HepG2 (cell line): ENCODE results near the gene GRM5.

ENCODE experiments used
- BHLHE40 ChIP-seq: IDR thresholded peaks from 2 replicates; pipeline ENCODE4 v1.6.1; 2011; ENCODE audit warnings: low read length, improper control_type of control experiment
- BRCA1 ChIP-seq: sonication (generic); formaldehyde crosslinking; IDR thresholded peaks from 2 replicates; pipeline ENCODE4 v1.4.0; 2020; ENCODE audit warnings: missing genetic modification reagents
- CTCF ChIP-seq: sonication (generic); formaldehyde crosslinking; IDR thresholded peaks from 2 replicates; pipeline ENCODE4 v1.5.0; 2020; ENCODE audit warnings: mild to moderate bottlenecking, missing genetic modification reagents, moderate library complexity
- DMAP1 ChIP-seq: IDR thresholded peaks from 2 replicates; pipeline ENCODE4 v1.6.1; 2016
- MXD4 ChIP-seq: IDR thresholded peaks from 2 replicates; pipeline ENCODE4 v1.6.1; 2016; ENCODE audit warnings: mild to moderate bottlenecking, missing biosample characterization, missing genetic modification reagents
- RXRA ChIP-seq: sonication (generic); formaldehyde crosslinking; IDR thresholded peaks from 2 replicates; pipeline ENCODE4 v1.5.1; 2020; ENCODE audit warnings: missing genetic modification reagents
- SP1 ChIP-seq, 2 experiments: fragments of 450-650 bp in 1 of 2; sonication (generic) in 1 of 2; formaldehyde crosslinking in 1 of 2; IDR thresholded peaks; 2 replicates each; pipeline versions ENCODE4 v1.4.0 to v1.6.1; 2016 to 2020; ENCODE audit warnings: missing genetic modification reagents in 1 of 2
- SPEN ChIP-seq: sonication (generic); formaldehyde crosslinking; IDR thresholded peaks from 2 replicates; pipeline ENCODE4 v1.5.1; 2020; ENCODE audit warnings: low read depth, mild to moderate bottlenecking, missing genetic modification reagents
- ZBTB44 ChIP-seq: sonication (generic); formaldehyde crosslinking; IDR thresholded peaks from 2 replicates; pipeline ENCODE4 v1.4.0; 2020; ENCODE audit warnings: missing genetic modification reagents
- ZNF431 ChIP-seq: sonication (generic); formaldehyde crosslinking; IDR thresholded peaks from 2 replicates; pipeline ENCODE4 v1.9.0; 2022; ENCODE audit warnings: missing genetic modification reagents, low read depth, mild to moderate bottlenecking, borderline replicate concordance
- TF ChIP-seq, protein P1 (sequence below): IDR thresholded peaks from 2 replicates; pipeline ENCODE4 v1.6.1; 2016; ENCODE audit warnings: missing biosample characterization, missing genetic modification reagents, low read depth
- TF ChIP-seq, protein P2 (sequence below): sonication (generic); formaldehyde crosslinking; IDR thresholded peaks from 2 replicates; pipeline ENCODE4 v1.5.0; 2020; ENCODE audit warnings: mild to moderate bottlenecking, missing genetic modification reagents

- TF ChIP-seq SP1 (IDR thresholded peaks at IDR 0.05): no peak
- no peak for TF ChIP-seq SP1 (CRISPR knock-in tag; IDR thresholded peaks at IDR 0.05)
- TF ChIP-seq DMAP1 (CRISPR knock-in tag): no peak
- no peak for TF ChIP-seq CTCF (CRISPR knock-in tag)
- TF ChIP-seq, protein P1, sequence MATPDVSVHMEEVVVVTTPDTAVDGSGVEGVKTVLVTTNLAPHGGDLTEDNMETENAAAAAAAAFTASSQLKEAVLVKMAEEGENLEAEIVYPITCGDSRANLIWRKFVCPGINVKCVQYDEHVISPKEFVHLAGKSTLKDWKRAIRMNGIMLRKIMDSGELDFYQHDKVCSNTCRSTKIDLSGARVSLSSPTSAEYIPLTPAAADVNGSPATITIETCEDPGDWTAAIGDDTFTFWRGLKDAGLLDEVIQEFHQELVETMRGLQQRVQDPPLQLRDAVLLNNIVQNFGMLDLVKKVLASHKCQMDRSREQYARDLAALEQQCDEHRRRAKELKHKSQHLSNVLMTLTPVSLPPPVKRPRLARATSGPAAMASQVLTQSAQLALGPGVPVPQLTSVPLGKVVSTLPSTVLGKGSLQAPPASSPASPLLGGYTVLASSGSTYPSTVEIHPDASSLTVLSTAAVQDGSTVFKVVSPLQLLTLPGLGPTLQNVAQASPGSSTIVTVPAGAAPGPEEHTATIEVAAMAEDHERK: no peak
- TF ChIP-seq SPEN (CRISPR knock-in tag): no peak
- TF ChIP-seq ZNF431 (CRISPR knock-in tag): no peak
- no peak for TF ChIP-seq BRCA1 (CRISPR knock-in tag)
- TF ChIP-seq ZBTB44 (CRISPR knock-in tag): no peak
- TF ChIP-seq BHLHE40: no peak
- TF ChIP-seq RXRA (CRISPR knock-in tag): no peak
- TF ChIP-seq MXD4: no peak
- TF ChIP-seq, protein P2, sequence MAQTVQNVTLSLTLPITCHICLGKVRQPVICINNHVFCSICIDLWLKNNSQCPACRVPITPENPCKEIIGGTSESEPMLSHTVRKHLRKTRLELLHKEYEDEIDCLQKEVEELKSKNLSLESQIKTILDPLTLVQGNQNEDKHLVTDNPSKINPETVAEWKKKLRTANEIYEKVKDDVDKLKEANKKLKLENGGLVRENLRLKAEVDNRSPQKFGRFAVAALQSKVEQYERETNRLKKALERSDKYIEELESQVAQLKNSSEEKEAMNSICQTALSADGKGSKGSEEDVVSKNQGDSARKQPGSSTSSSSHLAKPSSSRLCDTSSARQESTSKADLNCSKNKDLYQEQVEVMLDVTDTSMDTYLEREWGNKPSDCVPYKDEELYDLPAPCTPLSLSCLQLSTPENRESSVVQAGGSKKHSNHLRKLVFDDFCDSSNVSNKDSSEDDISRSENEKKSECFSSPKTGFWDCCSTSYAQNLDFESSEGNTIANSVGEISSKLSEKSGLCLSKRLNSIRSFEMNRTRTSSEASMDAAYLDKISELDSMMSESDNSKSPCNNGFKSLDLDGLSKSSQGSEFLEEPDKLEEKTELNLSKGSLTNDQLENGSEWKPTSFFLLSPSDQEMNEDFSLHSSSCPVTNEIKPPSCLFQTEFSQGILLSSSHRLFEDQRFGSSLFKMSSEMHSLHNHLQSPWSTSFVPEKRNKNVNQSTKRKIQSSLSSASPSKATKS (CRISPR knock-in tag): no peak
Observed at GRCh38 chr11:88739524-88739923, 326.3 kb downstream of the GRM5 start.
